OCI-LY3 (cell line): ENCODE measurements around the gene DUSP2.

Experiments used
- H2AFZ ChIP-seq: fragments of 200-600, 300-600 bp; shearing (Covaris generic); 2 replicates; pipeline ENCODE4 v1.6.0; 2014; ENCODE audit warnings: antibody characterized with exemption, low read depth, low read length
- H3K27ac ChIP-seq: fragments of 200-600, 300-600 bp; sonication (generic); 2 replicates; pipeline ENCODE4 v1.5.1; 2014; ENCODE audit warnings: mild to moderate bottlenecking, low read length, moderate library complexity, mixed read lengths
- H3K27me3 ChIP-seq: fragments of 200-600, 300-600 bp; sonication (generic); 2 replicates; pipeline ENCODE4 v1.6.1; 2014; ENCODE audit warnings: low read depth, low read length, mixed read lengths
- H3K36me3 ChIP-seq: fragments of 200-600, 300-600 bp; sonication (generic); replicated peaks from 2 replicates; pipeline ENCODE3; 2014; ENCODE audit warnings: low read depth, low read length, mixed read lengths
- H3K4me1 ChIP-seq: fragments of 300-600, 200-600 bp; sonication (generic); 2 replicates; pipeline ENCODE4 v1.6.1; 2014; ENCODE audit warnings: low read length, mixed read lengths
- H3K4me2 ChIP-seq: fragments of 200-600, 300-600 bp; sonication (generic); 2 replicates; pipeline ENCODE4 v1.6.1; 2014; ENCODE audit warnings: low read length, mixed read lengths
- H3K4me3 ChIP-seq: fragments of 300-600, 200-600 bp; sonication (generic); 2 replicates; pipeline ENCODE4 v1.5.1; 2014; ENCODE audit warnings: antibody characterized with exemption, mild to moderate bottlenecking, low read length, moderate library complexity
- H3K79me2 ChIP-seq: fragments of 300-600, 200-600 bp; shearing (Covaris generic); 2 replicates; pipeline ENCODE4 v1.6.1; 2014; ENCODE audit warnings: mild to moderate bottlenecking, low read length, mixed read lengths
- H3K9ac ChIP-seq: fragments of 300-600, 200-600 bp; shearing (Covaris generic); 2 replicates; pipeline ENCODE4 v1.6.0; 2014; ENCODE audit warnings: mild to moderate bottlenecking, low read length, moderate library complexity
- H3K9me3 ChIP-seq: fragments of 200-600, 300-600 bp; shearing (Covaris generic); 2 replicates; pipeline ENCODE4 v1.6.1; 2014; ENCODE audit warnings: low read length, mixed read lengths; ENCODE audit not compliant: insufficient read depth
- H4K20me1 ChIP-seq: fragments of 200-600, 300-600 bp; sonication (generic); 2 replicates; pipeline ENCODE4 v1.6.1; 2016; ENCODE audit warnings: low read length, mixed read lengths; ENCODE audit not compliant: insufficient read depth
- EZH2phosphoT487 ChIP-seq: fragments of 200-600 bp; shearing (Covaris generic); IDR thresholded peaks from 2 replicates; pipeline ENCODE4 v1.6.1; 2018; ENCODE audit warnings: antibody characterized with exemption, mixed run types, low read depth
- TF ChIP-seq, protein P1 (sequence below): fragments of 200-600, 300-600 bp; sonication (generic); IDR thresholded peaks from 2 replicates; pipeline ENCODE4 v1.5.1; 2014; ENCODE audit warnings: antibody characterized with exemption, low read length, low read depth

Gene DUSP2

DNA sequence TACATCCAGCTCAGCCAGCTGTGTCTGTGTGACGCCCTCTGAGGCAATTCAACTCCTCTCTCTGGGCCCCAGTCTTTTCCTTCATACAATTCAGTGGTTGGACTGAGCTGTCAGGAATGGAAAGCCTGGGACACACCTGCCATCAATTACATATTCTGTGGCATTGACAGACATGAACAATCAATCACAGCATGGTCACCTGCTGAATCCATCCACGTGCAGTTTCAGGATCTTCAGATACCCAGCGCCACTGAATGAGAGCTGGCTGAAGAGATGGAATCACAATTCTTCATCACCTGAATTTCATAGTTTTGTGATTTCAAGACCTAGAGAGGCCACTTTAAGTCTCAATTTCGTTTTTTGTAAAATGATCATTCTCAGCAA is 34.0 kb downstream of the DUSP2 start:
- H3K79me2 ChIP-seq: no peaks in the 10 kb centered on the region
- H3K27me3 ChIP-seq: no peaks in the 10 kb centered on the region; the same call in none of the 2 replicates
- H3K4me3 ChIP-seq: no peak overlapping the region

DNA sequence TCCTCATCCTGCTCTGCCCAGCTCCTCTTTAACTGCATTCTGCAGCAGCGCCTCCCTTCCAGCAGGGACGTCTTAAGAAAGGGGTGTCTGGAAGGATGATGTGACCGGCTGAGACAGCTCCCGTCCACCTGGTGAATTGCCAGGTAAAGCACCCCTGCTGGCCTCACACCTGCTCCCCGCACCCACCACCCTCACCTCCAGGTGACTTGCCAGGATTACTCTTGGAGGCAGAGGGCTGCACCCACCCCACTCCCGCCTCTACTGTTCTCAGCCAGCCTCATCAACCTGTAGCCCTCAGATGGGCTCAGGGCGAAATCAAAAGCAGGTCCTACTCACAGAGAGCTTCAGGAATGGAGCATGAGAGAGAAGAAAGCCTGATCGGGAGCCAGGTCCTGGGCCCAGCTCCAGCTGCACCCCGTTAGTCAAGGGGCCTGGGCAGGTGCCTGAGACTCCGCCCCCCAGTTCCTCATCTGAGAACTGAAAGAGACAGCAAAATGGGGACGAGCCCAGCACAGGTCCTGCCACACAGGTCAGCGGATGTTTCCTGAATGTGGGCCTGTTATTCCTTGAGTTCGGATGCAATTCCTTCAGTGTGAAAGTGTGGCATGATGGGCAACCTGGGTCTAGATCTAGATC is 34.5 kb downstream of the DUSP2 start:
- no peaks in the 10 kb centered on the region for H3K4me1 ChIP-seq
- H2AFZ ChIP-seq: no peak overlapping the region
- H3K27ac ChIP-seq: no peak overlapping the region
- no peaks in the 10 kb centered on the region for H3K9me3 ChIP-seq
- H3K9ac ChIP-seq: no peak overlapping the region
- no peaks in the 10 kb centered on the region; the same call in none of the 2 replicates for H3K27me3 ChIP-seq
- no peak for TF ChIP-seq EZH2phosphoT487
- TF ChIP-seq, protein P1, sequence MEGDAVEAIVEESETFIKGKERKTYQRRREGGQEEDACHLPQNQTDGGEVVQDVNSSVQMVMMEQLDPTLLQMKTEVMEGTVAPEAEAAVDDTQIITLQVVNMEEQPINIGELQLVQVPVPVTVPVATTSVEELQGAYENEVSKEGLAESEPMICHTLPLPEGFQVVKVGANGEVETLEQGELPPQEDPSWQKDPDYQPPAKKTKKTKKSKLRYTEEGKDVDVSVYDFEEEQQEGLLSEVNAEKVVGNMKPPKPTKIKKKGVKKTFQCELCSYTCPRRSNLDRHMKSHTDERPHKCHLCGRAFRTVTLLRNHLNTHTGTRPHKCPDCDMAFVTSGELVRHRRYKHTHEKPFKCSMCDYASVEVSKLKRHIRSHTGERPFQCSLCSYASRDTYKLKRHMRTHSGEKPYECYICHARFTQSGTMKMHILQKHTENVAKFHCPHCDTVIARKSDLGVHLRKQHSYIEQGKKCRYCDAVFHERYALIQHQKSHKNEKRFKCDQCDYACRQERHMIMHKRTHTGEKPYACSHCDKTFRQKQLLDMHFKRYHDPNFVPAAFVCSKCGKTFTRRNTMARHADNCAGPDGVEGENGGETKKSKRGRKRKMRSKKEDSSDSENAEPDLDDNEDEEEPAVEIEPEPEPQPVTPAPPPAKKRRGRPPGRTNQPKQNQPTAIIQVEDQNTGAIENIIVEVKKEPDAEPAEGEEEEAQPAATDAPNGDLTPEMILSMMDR: no peak
- no peaks in the 10 kb centered on the region for H3K79me2 ChIP-seq
- H4K20me1 ChIP-seq: no peaks in the 10 kb centered on the region
- H3K4me2 ChIP-seq: no peak overlapping the region
- H3K4me3 ChIP-seq: no peak overlapping the region
- H3K36me3 ChIP-seq: no peaks in the 10 kb centered on the region

More for the DNA sequence above, 34.0 kb downstream of the DUSP2 start:
- no peaks in the 10 kb centered on the region for H4K20me1 ChIP-seq
- H3K36me3 ChIP-seq: no peaks in the 10 kb centered on the region
- H3K27ac ChIP-seq: no peak overlapping the region
- no peak overlapping the region for H2AFZ ChIP-seq
- H3K9me3 ChIP-seq: no peaks in the 10 kb centered on the region
- H3K9ac ChIP-seq: no peak overlapping the region
- no peaks in the 10 kb centered on the region for H3K4me1 ChIP-seq
- TF ChIP-seq, protein P1: no peak
- TF ChIP-seq EZH2phosphoT487: no peak
- H3K4me2 ChIP-seq: no peak overlapping the region

DNA sequence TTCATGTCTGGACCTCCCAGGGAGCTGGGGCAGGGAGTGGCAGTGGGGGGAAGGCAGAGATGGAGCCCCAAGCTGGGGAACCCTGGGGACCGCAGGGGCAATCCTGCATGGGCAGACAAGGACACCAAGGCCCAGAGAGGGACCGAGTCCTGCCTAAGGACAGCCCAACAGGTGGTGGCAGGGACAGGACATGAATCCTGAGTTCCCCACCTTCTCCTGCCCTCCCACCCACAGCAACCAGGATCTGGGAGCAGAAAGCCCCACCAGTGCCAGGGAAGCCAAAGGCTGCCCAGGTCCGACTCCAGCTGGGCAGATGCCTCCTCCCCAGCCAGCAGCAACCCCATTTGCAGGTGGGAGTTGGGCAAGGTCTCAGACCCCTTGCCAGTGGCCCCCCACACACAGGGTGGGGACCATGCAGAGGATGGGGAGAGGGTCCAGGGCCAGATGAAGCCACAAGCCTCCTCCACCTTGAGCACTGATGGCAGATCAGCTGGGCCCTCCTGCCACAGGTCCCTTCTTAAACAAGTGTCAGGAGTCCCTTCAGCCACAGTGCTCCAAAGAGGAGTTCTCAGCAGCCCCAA is 35.2 kb downstream of the DUSP2 start:
- Histone ChIP-seq H3K9me3 (no peaks in the 10 kb centered on the region), H3K4me3 (no peak overlapping the region), H3K4me1 (no peaks in the 10 kb centered on the region), H3K79me2 (no peaks in the 10 kb centered on the region), H2AFZ (no peak overlapping the region), H3K27me3 (no peaks in the 10 kb centered on the region; the same call in none of the 2 replicates), H3K27ac (no peak overlapping the region), H3K4me2 (no peak overlapping the region), H3K36me3 (no peaks in the 10 kb centered on the region), H3K9ac (no peak overlapping the region), H4K20me1 (no peaks in the 10 kb centered on the region)
- no peak for TF ChIP-seq EZH2phosphoT487
- TF ChIP-seq, protein P1: no peak

DNA sequence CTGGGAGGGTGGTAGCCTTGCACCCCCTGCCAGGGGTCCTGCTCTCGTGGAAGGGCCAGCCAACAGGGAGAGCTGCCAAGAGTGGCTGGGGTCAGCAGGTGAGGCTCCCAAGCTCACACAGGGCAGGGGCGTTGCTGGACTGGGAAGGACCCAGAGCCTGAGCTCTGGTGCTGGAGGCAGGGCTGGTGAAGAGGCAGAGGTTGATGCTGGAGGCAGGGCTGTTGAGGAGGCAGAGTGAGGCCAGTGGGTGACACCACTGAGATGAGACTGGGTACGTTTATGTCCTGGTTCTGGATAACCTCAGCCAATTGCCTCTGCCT is 35.9 kb downstream of the DUSP2 start:
- H3K27me3 ChIP-seq: no peaks in the 10 kb centered on the region; the same call in none of the 2 replicates
- H3K36me3 ChIP-seq: no peaks in the 10 kb centered on the region
- H3K79me2 ChIP-seq: no peaks in the 10 kb centered on the region
- H4K20me1 ChIP-seq: no peaks in the 10 kb centered on the region
- H3K27ac ChIP-seq: no peak overlapping the region
- no peaks in the 10 kb centered on the region for H3K9me3 ChIP-seq
- H3K4me2 ChIP-seq: no peak overlapping the region
- TF ChIP-seq EZH2phosphoT487: no peak
- no peak overlapping the region for H3K4me3 ChIP-seq
- no peak overlapping the region for H2AFZ ChIP-seq
- no peaks in the 10 kb centered on the region for H3K4me1 ChIP-seq
- no peak overlapping the region for H3K9ac ChIP-seq
